ENCODE results near the gene PPP4R2.
A peak's percentile ranks its signal among the peaks of the same experiment; 100 is the strongest.

PPP4R2 gene

DNA sequence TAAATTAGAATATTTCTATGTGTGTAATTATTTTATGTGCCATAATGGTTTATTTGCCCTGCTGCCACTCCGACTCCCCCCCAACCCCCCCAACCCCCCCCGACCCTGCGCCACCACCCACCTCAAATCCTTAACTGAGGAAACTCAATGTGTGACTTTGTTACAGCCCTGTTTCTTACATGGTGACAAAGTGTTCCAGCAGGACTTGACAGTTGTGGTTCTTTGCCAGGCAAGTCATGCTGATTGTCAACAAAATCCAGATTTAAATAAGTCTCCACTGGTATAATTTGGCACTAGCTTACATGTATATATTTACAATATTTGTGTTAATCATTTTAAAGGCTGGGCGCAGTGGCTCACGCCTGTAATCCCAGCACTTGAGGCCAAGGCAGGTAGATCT lies 72.6 kb downstream of the PPP4R2 start:
- no peak for DNase-seq (ENCODE audit: low read depth in 2 of 3, low spot score in 2 of 3)

DNA sequence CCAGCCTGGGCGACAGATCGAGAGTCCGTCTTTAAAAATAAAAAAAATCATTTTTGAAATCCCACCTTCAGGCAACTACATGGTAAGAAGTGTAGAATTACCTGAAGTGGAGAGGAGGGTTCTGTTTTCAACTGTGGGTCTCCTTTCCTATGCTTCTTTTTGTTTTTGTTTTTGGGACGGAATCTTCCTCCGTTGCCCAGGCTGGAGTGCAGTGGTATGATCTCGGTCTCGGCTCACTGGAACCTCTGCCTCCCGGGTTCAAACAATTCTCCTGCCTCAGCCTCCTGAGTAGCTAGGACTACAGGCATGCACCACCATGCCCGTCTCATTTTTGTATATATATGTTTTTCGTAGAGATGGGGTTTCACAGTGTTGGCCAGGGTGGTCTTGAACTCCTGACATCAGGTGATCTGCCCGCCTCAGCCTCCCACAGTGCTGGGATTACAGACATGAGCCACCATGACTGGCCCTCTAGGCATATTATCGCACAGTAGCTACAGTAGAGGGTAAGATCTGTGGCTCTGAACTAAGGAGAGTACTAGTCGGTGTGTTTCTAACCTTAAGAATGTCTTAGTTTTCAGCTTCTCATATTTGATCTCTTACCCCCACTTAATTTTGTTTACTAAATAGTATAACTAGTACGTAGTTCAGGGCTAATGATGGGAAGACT lies 73.3 kb downstream of the PPP4R2 start:
- DNase-seq (ENCODE audit: low read depth in 2 of 3, low spot score in 2 of 3) = no peak

GRCh38 chr3:73070675-73071575 lies 74.3 kb downstream of the PPP4R2 start:
- DNase-seq (ENCODE audit: low read depth in 2 of 3, low spot score in 2 of 3) = no peak

DNA sequence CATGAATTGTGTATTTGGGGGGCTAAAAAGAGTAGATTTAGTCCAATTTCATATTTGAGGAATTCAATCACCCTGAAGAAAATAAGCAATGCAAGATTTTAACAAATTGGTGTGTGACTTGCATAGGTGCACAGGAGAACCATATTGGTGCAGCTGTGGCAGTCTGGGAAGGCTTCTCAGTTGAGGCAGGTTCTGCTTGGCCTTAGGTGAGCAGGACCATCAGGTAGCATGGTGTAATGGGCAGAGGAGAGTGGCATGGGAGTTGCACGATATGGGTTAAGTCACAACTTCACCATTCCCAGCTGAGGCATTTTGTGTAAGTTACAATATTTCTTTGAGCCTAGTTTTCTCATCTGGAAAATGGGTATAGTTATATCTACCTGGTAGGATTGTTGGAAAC lies 75.3 kb downstream of the PPP4R2 start:
- no peak for DNase-seq (ENCODE audit: low read depth in 2 of 3, low spot score in 2 of 3)

- no peak for DNase-seq (ENCODE audit: low read depth in 2 of 3, low spot score in 2 of 3)
These were observed 76.0 kb downstream of the PPP4R2 start for GRCh38 chr3:73072634-73073033.

DNA sequence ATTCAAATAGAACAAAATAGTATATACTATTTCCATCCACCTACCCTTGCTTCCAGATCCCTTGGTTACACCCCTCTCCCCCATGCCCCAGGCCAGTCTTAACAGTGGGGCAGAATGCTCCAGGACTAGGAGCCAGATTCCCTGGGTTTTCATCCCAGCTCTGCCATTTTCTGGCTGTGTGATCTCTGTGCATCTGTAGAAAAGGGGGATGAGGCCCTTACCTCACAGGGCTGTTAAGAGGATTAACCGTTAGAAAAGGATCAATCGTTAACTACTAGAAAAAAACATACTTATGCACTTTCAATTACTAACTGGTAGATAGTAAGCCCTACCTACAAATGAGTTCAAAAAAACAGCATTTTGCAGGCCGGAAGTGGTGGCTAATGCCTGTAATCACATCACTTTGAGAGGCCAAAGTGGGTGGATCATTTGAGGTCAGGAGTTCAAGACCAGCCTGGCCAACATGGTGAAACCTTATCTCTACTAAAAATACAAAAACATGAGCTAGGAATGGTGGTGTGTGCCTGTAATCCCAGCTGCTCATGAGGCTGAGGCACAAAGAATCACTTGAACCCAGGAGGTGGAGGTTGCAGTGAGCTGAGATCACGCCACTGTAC lies 76.6 kb downstream of the PPP4R2 start:
- no peak for DNase-seq (ENCODE audit: low read depth in 2 of 3, low spot score in 2 of 3)

GRCh38 chr3:73074781-73075180 lies 78.2 kb downstream of the PPP4R2 start:
- DNase-seq (ENCODE audit: low read depth in 2 of 3, low spot score in 2 of 3) = no peak

GRCh38 chr3:73080216-73080966 lies 83.8 kb downstream of the PPP4R2 start:
- no peak for DNase-seq (ENCODE audit: low read depth in 2 of 3, low spot score in 2 of 3)

DNA sequence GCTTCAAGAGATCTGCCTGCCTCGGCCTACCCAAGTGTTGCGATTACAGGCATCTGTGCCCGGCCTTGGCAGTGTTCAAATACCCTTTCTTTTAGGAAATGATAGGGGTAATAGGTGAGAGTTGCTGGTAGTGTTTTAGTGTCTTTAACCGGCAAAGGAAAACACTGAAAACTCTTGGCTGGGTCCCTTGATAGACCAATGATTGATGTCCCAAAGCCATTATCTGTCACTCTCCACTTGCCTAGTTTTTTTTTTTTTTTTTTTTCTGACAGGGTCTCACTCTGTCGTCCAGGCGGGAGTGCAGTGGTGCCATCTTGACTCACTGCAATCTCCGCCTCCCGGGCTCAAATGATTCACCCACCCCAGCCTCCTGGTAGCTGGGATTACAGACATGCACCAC lies 84.5 kb downstream of the PPP4R2 start:
- DNase-seq (ENCODE audit: low read depth in 2 of 3, low spot score in 2 of 3) = no peak

- DNase-seq (ENCODE audit: low read depth in 2 of 3, low spot score in 2 of 3) = no peak
These were observed 87.6 kb downstream of the PPP4R2 start for GRCh38 chr3:73084170-73084569.

DNA sequence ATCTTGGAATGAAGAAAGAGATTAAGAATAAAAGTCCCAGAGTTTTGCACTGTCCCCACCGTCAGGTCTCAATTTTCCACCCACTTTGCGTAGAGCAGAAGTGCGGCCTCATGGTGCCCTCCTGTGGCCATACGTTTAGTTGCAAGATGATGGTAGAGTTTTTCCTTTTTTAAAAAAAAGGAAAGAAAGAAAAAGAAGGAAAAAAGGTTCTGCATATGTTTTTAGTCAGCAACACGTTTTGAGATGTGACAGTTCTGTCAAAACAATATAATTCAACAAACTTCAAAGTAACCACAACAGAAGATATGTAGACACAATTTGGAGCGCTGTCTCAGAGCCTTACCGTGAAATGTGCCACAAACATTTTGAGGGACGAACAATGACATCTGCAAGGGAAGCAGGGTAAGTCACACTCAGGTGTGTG lies 89.5 kb downstream of the PPP4R2 start:
- DNase-seq (ENCODE audit: low read depth in 2 of 3, low spot score in 2 of 3) = peak in 1 of 3 experiments; percentile 14

DNA sequence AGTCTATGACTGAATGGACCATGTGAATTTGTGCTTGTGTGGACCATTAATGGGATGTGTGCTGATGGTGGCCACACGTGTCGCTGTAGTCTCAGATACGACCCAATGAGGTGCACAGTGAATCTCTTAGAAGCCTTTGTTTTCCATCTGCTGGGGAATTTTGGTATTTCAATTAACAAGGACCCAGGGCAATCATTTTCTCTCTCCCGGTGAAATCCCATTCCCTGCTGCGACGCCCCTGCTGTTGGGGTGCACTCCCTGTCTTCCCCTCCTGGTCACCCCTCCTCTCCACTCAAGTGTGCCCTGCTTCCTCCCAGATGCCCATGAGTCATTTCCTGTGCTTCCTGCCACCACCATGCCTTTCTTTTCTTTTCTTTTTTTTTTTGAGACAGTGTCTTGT lies 97.5 kb downstream of the PPP4R2 start:
- no peak for DNase-seq (ENCODE audit: low read depth in 2 of 3, low spot score in 2 of 3)

- DNase-seq (ENCODE audit: low read depth in 2 of 3, low spot score in 2 of 3) = no peak
These were observed 98.3 kb downstream of the PPP4R2 start for GRCh38 chr3:73094951-73095350.

- DNase-seq (ENCODE audit: low read depth in 2 of 3, low spot score in 2 of 3) = no peak
These were observed 99.6 kb downstream of the PPP4R2 start for GRCh38 chr3:73096169-73096568.

DNA sequence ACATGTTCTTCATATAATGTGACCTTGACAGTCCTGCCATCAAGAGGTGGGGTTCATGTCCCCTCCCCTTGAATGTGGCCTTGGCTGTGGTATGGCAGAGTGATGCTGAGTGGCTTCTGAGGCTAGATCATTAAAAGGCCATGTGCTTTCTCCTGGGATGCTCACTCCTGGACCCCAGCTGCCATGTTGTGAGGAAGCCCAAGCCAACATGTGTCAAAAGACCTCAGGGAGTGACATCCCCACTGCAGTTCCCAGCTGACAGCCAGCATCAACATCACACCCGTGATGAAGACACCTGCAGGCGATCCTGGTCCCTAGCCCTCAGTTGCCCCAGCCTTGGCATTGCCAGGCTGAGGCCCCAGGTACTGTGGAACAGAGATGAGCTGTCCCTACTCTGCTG lies 101.4 kb downstream of the PPP4R2 start:
- no peak for DNase-seq (ENCODE audit: low read depth in 2 of 3, low spot score in 2 of 3)

DNA sequence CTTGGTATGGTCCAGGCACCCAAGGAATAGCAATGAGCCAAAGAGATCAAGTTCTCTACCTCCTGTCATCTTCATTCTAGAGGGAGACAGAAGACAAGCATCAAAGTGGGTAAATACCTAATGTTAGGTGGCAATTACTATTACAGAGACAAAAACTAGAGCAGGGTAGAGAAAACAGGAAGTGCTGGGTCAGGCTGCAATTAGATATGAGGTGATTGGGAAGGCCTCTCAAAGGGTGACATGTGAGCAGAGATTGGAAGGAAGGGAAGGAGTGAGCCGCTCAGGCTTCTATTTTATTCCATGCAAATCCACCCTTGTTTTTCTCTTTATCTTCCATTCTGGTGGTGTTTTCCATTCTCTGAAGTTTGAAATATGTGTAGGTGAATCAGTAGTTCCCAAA lies 102.3 kb downstream of the PPP4R2 start:
- DNase-seq (ENCODE audit: low read depth in 2 of 3, low spot score in 2 of 3) = no peak

- peak; percentile 34 to 79 (median 45) for DNase-seq (ENCODE audit: low read depth in 2 of 3, low spot score in 2 of 3)
These were observed 104.3 kb downstream of the PPP4R2 start for GRCh38 chr3:73100741-73101559.

DNA sequence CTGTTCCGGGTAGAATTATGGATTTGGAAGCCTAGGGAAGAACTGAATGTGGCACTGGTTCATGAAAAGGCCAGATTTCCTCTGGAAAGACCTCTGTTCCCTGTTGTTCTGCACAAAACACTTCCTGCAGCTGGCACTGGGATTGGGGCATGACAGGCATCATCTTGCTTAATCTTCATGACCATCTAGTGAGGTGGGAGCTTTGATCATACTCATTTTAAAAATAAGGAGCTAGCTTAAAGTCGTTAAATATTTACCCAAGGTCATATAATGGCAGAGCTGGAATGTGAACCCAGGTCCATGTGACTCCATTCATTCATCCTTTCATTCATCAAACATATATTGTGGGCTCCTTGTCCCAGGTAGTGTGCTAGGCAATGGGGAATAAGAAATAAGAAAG lies 105.3 kb downstream of the PPP4R2 start:
- no peak for DNase-seq (ENCODE audit: low read depth in 2 of 3, low spot score in 2 of 3)

GRCh38 chr3:73107215-73107614 lies 110.6 kb downstream of the PPP4R2 start:
- no peak for DNase-seq (ENCODE audit: low read depth in 2 of 3, low spot score in 2 of 3)

DNA sequence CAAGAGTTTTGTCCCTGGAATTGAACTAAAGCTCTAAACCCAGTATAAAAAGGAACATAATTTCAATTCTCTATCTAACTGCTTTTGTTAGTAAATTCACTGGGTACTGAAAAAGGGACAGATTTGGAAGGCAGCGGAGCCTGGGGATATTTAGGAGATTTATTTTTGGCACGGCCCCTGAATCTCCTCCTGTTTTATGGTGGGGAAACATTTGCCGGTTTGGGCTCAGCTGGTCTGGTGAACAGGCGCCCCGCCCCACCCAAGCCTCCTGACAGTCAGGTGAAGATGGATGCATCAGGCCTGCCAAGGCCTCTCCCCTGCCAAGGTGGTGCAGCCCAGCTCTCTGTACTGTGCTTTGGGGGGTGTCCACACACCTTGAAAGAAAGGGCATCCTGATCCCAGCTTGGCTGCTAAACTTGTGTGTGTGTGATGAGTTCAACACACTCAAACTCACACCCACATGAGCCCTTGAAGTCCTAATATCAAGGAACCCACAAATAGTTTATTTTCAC lies 111.1 kb downstream of the PPP4R2 start:
- no peak for DNase-seq (ENCODE audit: low read depth in 2 of 3, low spot score in 2 of 3)

All from activated CD8-positive, alpha-beta memory T cell treated with anti-CD3 and anti-CD28 coated beads for 48 hours (primary cell).